Right lobe of liver (tissue), 6 donors: Measurements from ENCODE around the gene ADAMTS6. TPM values are rescaled to one million over a fixed set of nuclear protein-coding genes. Genes with fewer than 3 reads are reported as not detected.

Source experiments
- ATAC-seq, 4 donors: fragments of 200-7000 bp; cut with Tn5 transposase; one replicate each; pipeline ENCODE4 v1.9.1; 2020; ENCODE audit warnings: mild to moderate bottlenecking in 4 of 4, moderate library complexity in 4 of 4
- DNase-seq, 3 donors: peaks; one replicate each; pipeline ENCODE4 v3.0.0-alpha.2; 2020
- H3K27ac ChIP-seq, 3 donors: fragments of 200-600 bp; one replicate each; pipeline ENCODE4 v1.8.0; 2022
- H3K27me3 ChIP-seq, 2 donors: fragments of 200-600 bp; one replicate each; pipeline ENCODE4 v1.8.0; 2022
- H3K36me3 ChIP-seq, 4 donors: fragments of 200-600 bp; sonication (generic) in 1 of 4; one replicate each; pipeline versions ENCODE4 v1.5.1 to v1.8.0; 2017 to 2022; ENCODE audit warnings: control low read depth in 1 of 4
- H3K4me1 ChIP-seq, 4 donors: fragments of 200-600 bp; sonication (generic) in 1 of 4; one replicate each; pipeline versions ENCODE4 v1.5.1 to v1.8.0; 2017 to 2022; ENCODE audit warnings: control low read depth in 1 of 4
- H3K4me3 ChIP-seq, 3 donors: fragments of 200-600 bp; one replicate each; pipeline ENCODE4 v1.8.0; 2022
- H3K9me3 ChIP-seq, 4 donors: fragments of 200-600 bp; sonication (generic) in 1 of 4; one replicate each; pipeline versions ENCODE4 v1.5.1 to v1.8.0; 2017 to 2022; ENCODE audit warnings: control low read depth in 1 of 4
- POLR2A ChIP-seq: fragments of 450-650 bp; IDR thresholded peaks from one replicate; pipeline ENCODE4 v1.6.1; 2017; ENCODE audit warnings: antibody characterized with exemption, mild to moderate bottlenecking
- WGBS: methylation state at CpG from one replicate; pipeline ENCODE4 v1.1.6; 2018; ENCODE audit warnings: low coverage, low lambda C conversion rate; ENCODE audit not compliant: insufficient coverage; ENCODE audit errors: missing lambda C conversion rate; 5-methylcytosine and 5-hydroxymethylcytosine counted together
- intact Hi-C, 2 donors: fragments of 100-400 bp; cut with DNase I; formaldehyde crosslinking; loops; one replicate each; pipeline versions ENCODE4 v1.11.2 to v1.14.1; 2022
- total RNA-seq, 6 experiments: library from RNA; depleted of rRNA in 2 of 6; stranded (reverse); fragments of >200 nt in 2 of 6; fragmentation: NEBNext Ultra II Directional in 3 of 6; extraction: Animal tissue kit (Norgen Biotek cat#: 25700) in 3 of 6; gene quantifications; one replicate each; pipeline versions ENCODE4 v1.1.0 to v1.2.4, GENCODE V29; 2016 to 2023
- TF ChIP-seq, protein P1 (sequence below), 4 donors: fragments of 200-600 bp in 3 of 4; fragments of 450-650 bp in 1 of 4; IDR thresholded peaks; one replicate each; pipeline versions ENCODE4 v1.5.1 to v1.8.0; 2016 to 2022; ENCODE audit warnings: antibody characterized with exemption in 4 of 4, mild to moderate bottlenecking in 2 of 4
- donor health status: DM: no; HTN: yes; CAD: no.
- donor health status: DM: no; HTN: no; CAD: no.
- donor health status: DM: no; HTN: no; CAD: no.
- donor health status: DM: no; HTN: yes; CAD: no.
- donor health status: DM: no; HTN: yes; CAD: no.

Gene ADAMTS6
- total RNA-seq, 6 experiments from 2014 or later, result 0.17 to 0.56 (median 0.40) TPM

- no peaks in the 10 kb centered on the region for H3K27me3 ChIP-seq
- H3K4me1 ChIP-seq, result no peaks in the 10 kb centered on the region
- no peak for TF ChIP-seq POLR2A
- TF ChIP-seq, protein P1, sequence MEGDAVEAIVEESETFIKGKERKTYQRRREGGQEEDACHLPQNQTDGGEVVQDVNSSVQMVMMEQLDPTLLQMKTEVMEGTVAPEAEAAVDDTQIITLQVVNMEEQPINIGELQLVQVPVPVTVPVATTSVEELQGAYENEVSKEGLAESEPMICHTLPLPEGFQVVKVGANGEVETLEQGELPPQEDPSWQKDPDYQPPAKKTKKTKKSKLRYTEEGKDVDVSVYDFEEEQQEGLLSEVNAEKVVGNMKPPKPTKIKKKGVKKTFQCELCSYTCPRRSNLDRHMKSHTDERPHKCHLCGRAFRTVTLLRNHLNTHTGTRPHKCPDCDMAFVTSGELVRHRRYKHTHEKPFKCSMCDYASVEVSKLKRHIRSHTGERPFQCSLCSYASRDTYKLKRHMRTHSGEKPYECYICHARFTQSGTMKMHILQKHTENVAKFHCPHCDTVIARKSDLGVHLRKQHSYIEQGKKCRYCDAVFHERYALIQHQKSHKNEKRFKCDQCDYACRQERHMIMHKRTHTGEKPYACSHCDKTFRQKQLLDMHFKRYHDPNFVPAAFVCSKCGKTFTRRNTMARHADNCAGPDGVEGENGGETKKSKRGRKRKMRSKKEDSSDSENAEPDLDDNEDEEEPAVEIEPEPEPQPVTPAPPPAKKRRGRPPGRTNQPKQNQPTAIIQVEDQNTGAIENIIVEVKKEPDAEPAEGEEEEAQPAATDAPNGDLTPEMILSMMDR (IDR thresholded peaks at IDR 0.05), result no peak
- H3K4me3 ChIP-seq, result no peak overlapping the region
- no peak for ATAC-seq
- intact Hi-C loops, result no loop called here
- H3K9me3 ChIP-seq, result no peaks in the 10 kb centered on the region
- no peak overlapping the region for H3K27ac ChIP-seq
- 41% methylated on average over 2 of the region's 2 CpGs for WGBS
- no peak for DNase-seq
- H3K36me3 ChIP-seq, result no peaks in the 10 kb centered on the region
Measured at GRCh38 chr5:65363499-65363898, 118.2 kb downstream of the ADAMTS6 start.

- WGBS, result 80% methylated on average over 5 of the region's 5 CpGs
- intact Hi-C loops, result no loop called here
- TF ChIP-seq POLR2A, result no peak
- TF ChIP-seq, protein P1 (IDR thresholded peaks at IDR 0.05), result no peak
- H3K4me3 ChIP-seq, result no peak overlapping the region
- H3K4me1 ChIP-seq, result no peaks in the 10 kb centered on the region
- no peak for ATAC-seq
- no peak overlapping the region for H3K27ac ChIP-seq
- H3K27me3 ChIP-seq, result no peaks in the 10 kb centered on the region
- no peaks in the 10 kb centered on the region for H3K36me3 ChIP-seq
- no peak for DNase-seq
- no peaks in the 10 kb centered on the region for H3K9me3 ChIP-seq
Measured at GRCh38 chr5:65359981-65360380, 121.7 kb downstream of the ADAMTS6 start.

GRCh38 chr5:65359569-65359968, 122.2 kb downstream of the ADAMTS6 start:
- no peaks in the 10 kb centered on the region for H3K36me3 ChIP-seq
- 50% methylated on average over 3 of the region's 3 CpGs for WGBS

DNA sequence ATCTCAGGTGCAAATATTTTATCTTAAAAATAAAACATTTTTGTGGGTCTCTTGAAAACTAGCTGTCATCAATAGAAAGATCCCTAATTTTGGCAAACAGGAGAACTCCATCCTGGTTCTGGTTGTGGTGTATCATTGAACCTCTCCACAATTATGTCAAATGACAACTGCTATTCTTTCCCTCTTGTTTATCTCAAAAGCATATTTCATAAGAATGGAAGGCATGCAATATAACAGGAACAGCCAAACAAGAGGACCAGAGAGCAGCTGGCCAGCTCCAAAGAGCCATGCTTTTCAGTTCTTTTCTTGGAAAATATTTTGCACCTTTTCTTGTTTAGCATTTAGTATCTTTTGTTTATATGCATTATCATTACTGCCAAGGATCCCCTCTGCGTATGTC, 125.4 kb downstream of the ADAMTS6 start:
- intact Hi-C loops, result no loop called here
- no peak for DNase-seq
- Histone ChIP-seq H3K36me3 (no peaks in the 10 kb centered on the region), H3K27me3 (no peaks in the 10 kb centered on the region), H3K27ac (no peak overlapping the region), H3K4me1 (no peaks in the 10 kb centered on the region), H3K9me3 (no peaks in the 10 kb centered on the region), H3K4me3 (no peak overlapping the region)
- WGBS, result 78% methylated on average over 1 of the region's 1 CpG
- TF ChIP-seq POLR2A, result no peak
- TF ChIP-seq, protein P1 (IDR thresholded peaks at IDR 0.05), result no peak
- no peak for ATAC-seq

More at GRCh38 chr5:65359569-65359968, 122.2 kb downstream of the ADAMTS6 start:
- intact Hi-C loops, result no loop called here
- no peaks in the 10 kb centered on the region for H3K9me3 ChIP-seq
- ATAC-seq (no peak), DNase-seq (no peak)
- H3K4me1 ChIP-seq, result no peaks in the 10 kb centered on the region
- H3K27me3 ChIP-seq, result no peaks in the 10 kb centered on the region
- H3K4me3 ChIP-seq, result no peak overlapping the region
- TF ChIP-seq, protein P1 (IDR thresholded peaks at IDR 0.05), result no peak
- TF ChIP-seq POLR2A, result no peak
- no peak overlapping the region for H3K27ac ChIP-seq

- no peaks in the 10 kb centered on the region for H3K9me3 ChIP-seq
- H3K4me1 ChIP-seq, result no peaks in the 10 kb centered on the region
- no peak for TF ChIP-seq POLR2A
- TF ChIP-seq, protein P1 (IDR thresholded peaks at IDR 0.05), result no peak
- no peak for ATAC-seq
- H3K36me3 ChIP-seq, result no peaks in the 10 kb centered on the region
- intact Hi-C loops, result no loop called here
- DNase-seq, result no peak
- no peaks in the 10 kb centered on the region for H3K27me3 ChIP-seq
- no peak overlapping the region for H3K4me3 ChIP-seq
- no peak overlapping the region for H3K27ac ChIP-seq
- 23% methylated on average over 1 of the region's 1 CpG for whole genome bisulfite sequencing
Measured at GRCh38 chr5:65355301-65355700, 126.4 kb downstream of the ADAMTS6 start.
